GM10248 (cell line): ENCODE data around the gene TOP2B.

ENCODE experiments used
- CTCF ChIA-PET: fragments of 300-600 bp; sonication (Branson Sonifier 250); formaldehyde crosslinking; extraction: SDS; loops from one replicate; lab custom pipeline; 2021; ENCODE audit warnings: antibody characterized with exemption; lab: Yijun Ruan, JAX
- POLR2A ChIA-PET: fragments of 350-650 bp; sonication (Branson Sonifier 250); formaldehyde crosslinking; extraction: SDS; loops from one replicate; lab custom pipeline; 2020; ENCODE audit warnings: antibody characterized with exemption; lab: Yijun Ruan, JAX
- DNase-seq: peaks from one replicate; pipeline ENCODE4 v3.0.0; 2012; ENCODE audit errors: extremely low spot score
- CTCF ChIP-seq: IDR thresholded peaks from 2 replicates; pipeline ENCODE4 v1.5.1; 2012; ENCODE audit warnings: mild to moderate bottlenecking, low read depth; ENCODE audit errors: extremely low read depth, missing control alignments, control extremely low read depth

Gene TOP2B

GRCh38 chr3:25586167-25586505, 78.6 kb downstream of the TOP2B start:
- no peak for TF ChIP-seq CTCF
- ChIA-PET CTCF (interaction anchor here (1.1 to 2.2 kb wide), 4 partner anchors 8 to 50 kb away, joined by 3 to 17 read pairs (median 6); no protein-coding TSS in a partner anchor), POLR2A (no interaction called here)
- DNase-seq = no peak

GRCh38 chr3:25585361-25586166, 79.1 kb downstream of the TOP2B start:
- TF ChIP-seq CTCF = no peak
- POLR2A ChIA-PET = no interaction called here
- no peak for DNase-seq
- CTCF ChIA-PET = interaction anchor here (1.1 to 2.2 kb wide), 3 partner anchors 9 to 50 kb away, joined by 3 to 17 read pairs (median 3); no protein-coding TSS in a partner anchor

- TF ChIP-seq CTCF = no peak
- CTCF ChIA-PET = interaction anchor here (2.2 kb wide), 1 partner anchor 10 kb away, joined by 17 read pairs; no protein-coding TSS in a partner anchor
- no peak for DNase-seq
- POLR2A ChIA-PET = no interaction called here
These were observed 80.5 kb downstream of the TOP2B start for GRCh38 chr3:25584011-25584789.

- ChIA-PET CTCF (interaction anchor here (5.7 kb wide), 1 partner anchor 11 kb away, joined by 38 read pairs; no protein-coding TSS in a partner anchor), POLR2A (no interaction called here)
- no peak for DNase-seq
- TF ChIP-seq CTCF = no peak
These were observed 81.4 kb downstream of the TOP2B start for GRCh38 chr3:25583343-25583742.

GRCh38 chr3:25582242-25582641, 82.5 kb downstream of the TOP2B start:
- CTCF ChIA-PET = interaction anchor here (5.7 kb wide), 1 partner anchor 12 kb away, joined by 38 read pairs; no protein-coding TSS in a partner anchor
- no peak for TF ChIP-seq CTCF
- POLR2A ChIA-PET = no interaction called here
- no peak for DNase-seq

- POLR2A ChIA-PET = no interaction called here
- no peak for TF ChIP-seq CTCF
- DNase-seq = no peak
- CTCF ChIA-PET = interaction anchor here (5.7 kb wide), 1 partner anchor 12 kb away, joined by 38 read pairs; no protein-coding TSS in a partner anchor
These were observed 82.9 kb downstream of the TOP2B start for GRCh38 chr3:25581823-25582222.
